Stimulated activated CD4-positive, alpha-beta T cell treated with anti-CD3 and anti-CD28 coated beads, Interleukin-4, amount 100 ng/mL, for 24 hours (primary cell): Measurements from ENCODE around the gene MTX1.
"Not testable (repeated sequence)": the region's sequence is repeated elsewhere in the genome, so short reads cannot be mapped to it uniquely, and the experiment has no call there.

Source experiments
- DNase-seq: peaks from one replicate; pipeline ENCODE4 v3.0.0-alpha.2; 2020

The MTX1 gene

DNA sequence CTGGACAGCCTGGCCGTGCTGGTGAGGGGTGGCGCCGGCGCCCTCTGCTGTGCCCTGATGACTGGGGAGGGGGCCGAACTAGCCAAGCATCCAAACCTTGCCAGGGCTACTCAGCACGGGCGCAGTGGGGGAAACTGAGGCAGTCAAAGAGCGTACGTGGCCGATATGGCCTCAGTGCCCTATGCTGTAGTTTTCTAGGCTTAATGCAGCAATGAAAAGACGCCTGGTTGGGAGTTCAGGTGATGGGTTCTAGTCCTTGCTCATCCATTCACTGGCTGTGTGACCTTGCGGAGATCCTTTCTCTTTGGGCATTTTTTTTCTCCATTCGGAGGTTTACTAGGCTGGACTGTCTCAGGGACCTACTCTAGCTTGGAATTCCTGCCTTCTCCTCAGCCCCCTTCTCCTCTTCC is 822 bp downstream of the MTX1 start:
- DNase-seq: no peak

- no peak for DNase-seq
Measured at GRCh38 chr1:155210314-155211104, 2.0 kb downstream of the MTX1 start.

DNA sequence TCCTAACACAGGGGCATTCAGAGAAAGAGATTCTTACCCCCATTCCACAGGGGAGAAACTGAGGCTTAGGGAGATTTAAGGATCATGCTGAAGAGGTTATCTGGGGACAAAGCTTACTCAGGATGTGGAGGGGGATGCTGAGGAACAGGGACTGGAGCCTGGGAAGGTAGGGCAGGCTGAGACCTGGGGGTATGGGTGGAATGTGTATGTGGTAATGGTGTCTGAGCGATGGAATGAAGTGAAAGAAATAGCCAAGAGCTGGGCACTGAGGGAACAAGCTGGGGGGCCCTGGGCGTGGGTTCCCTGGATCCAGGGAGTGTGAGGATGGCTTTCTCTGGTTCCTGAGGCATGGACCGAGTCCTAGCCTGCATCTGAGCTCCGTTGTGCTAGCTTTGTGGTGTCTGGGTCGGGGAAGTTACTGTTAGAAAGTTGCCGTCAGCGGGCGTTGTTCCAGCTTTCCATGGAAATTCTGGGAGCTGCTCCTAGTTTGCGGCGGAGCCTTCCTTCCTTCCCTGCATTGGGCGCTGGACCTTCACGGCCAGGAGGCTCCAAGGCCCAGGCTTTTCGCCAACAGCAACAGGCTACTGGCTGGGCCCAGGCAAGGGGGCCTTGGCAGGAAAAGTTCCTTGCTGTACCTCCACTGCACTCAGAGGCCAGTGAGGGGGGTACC is 3.0 kb downstream of the MTX1 start:
- DNase-seq: not testable (repeated sequence)

DNA sequence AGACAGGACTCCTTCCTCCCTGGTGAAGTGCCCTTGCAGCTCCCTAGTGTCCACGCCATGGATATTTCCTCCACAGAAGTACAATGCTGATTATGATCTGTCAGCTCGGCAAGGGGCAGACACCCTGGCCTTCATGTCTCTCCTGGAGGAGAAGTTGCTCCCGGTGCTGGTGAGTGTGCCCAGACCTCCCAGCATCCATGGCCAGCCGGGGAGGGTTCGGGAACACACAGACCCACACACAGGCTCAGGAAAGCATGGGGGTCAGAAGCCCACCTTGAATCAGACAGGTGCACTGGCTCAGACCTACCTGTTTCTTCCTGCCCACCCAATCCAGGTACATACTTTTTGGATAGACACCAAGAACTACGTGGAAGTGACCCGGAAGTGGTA is 3.6 kb downstream of the MTX1 start:
- DNase-seq: not testable (repeated sequence)

GRCh38 chr1:155214702-155215101 is 6.2 kb downstream of the MTX1 start:
- DNase-seq: not testable (repeated sequence)

GRCh38 chr1:155218854-155219591 is 10.5 kb downstream of the MTX1 start:
- no peak for DNase-seq

- DNase-seq: no peak
Measured at GRCh38 chr1:155219592-155220031, 11.1 kb downstream of the MTX1 start.

- DNase-seq: not testable (repeated sequence)
Measured at GRCh38 chr1:155220211-155220965, 11.9 kb downstream of the MTX1 start.

DNA sequence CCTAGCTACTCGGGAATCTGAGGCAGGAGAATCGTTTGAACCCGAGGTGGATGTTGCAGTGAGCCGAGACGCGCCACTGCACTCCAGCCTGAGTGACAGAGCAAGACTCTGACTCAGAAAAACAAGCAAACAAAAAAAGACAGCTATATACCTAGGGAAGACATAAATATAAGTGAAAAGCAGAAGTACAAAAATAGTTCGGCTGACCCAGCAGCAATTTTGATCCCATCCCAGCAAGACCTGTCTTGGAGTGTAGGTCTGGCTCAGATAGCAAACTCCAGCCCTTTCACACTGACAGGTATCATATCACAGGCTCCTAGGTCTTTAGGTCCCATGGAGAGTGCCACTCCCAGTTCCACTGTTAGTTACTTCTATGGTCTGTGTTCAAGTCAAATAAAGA is 14.6 kb downstream of the MTX1 start:
- DNase-seq: no peak

- not testable (repeated sequence) for DNase-seq
Measured at GRCh38 chr1:155225404-155225759, 16.9 kb downstream of the MTX1 start.

- DNase-seq: peak; percentile 85
Measured at GRCh38 chr1:155226188-155226909, 17.9 kb downstream of the MTX1 start.

GRCh38 chr1:155226910-155227260 is 18.4 kb downstream of the MTX1 start:
- no peak for DNase-seq

GRCh38 chr1:155227261-155228095 is 19.0 kb downstream of the MTX1 start:
- DNase-seq: peak; percentile 99

GRCh38 chr1:155228096-155228427 is 19.6 kb downstream of the MTX1 start:
- no peak for DNase-seq

GRCh38 chr1:155231302-155231701 is 22.8 kb downstream of the MTX1 start:
- not testable (repeated sequence) for DNase-seq

DNA sequence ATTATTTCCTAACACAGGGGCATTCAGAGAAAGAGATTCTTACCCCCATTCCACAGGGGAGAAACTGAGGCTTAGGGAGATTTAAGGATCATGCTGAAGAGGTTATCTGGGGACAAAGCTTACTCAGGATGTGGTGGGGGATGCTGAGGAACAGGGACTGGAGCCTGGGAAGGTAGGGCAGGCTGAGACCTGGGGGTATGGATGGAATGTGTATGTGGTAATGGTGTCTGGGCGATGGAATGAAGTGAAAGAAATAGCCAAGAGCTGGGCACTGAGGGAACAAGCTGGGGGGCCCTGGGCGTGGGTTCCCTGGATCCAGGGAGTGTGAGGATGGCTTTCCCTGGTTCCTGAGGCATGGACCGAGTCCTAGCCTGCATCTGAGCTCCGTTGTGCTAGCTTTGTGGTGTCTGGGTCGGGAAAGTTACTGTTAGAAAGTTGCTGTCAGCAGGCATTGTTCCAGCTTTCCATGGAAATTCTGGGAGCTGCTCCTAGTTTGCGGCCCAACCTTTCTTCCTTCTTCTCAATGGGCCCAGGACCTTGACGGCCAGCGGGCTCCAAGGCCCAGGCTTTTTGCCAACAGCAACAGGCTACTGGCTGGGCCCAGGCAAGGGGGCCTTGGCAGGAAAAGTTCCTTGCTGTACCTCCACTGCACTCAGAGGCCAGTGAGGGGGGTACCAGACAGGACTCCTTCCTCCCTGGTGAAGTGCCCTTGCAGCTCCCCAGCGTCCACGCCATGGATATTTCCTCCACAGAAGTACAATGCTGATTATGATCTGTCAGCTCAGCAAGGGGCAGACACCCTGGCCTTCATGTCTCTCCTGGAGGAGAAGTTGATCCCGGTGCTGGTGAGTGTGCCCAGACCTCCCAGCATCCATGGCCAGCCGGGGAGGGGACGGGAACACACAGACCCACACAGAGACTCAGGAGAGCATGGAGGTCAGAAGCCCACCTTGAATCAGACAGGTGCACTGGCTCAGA is 23.8 kb downstream of the MTX1 start:
- not testable (repeated sequence) for DNase-seq

DNA sequence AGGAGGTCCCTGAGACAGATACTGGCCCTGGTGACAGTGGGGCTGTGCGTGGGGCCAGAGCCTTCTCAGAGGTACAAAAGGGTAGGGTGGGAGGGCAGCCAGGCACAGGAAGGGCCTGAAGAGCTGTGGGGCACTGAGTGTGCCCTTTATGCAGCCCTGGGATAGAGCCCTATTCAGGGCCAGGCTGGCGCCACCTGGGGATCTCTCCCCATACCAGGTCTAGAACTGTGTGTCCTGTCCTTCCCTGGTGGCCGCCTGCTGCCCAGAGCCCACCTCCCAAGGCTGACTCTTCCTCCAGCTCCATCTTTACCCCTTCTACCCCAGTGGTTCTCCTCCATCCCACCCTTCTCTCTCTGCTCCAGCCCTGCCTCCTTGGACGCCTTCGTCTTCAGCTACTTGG is 25.0 kb downstream of the MTX1 start:
- not testable (repeated sequence) for DNase-seq

GRCh38 chr1:155235375-155235774 is 26.9 kb downstream of the MTX1 start:
- not testable (repeated sequence) for DNase-seq

DNA sequence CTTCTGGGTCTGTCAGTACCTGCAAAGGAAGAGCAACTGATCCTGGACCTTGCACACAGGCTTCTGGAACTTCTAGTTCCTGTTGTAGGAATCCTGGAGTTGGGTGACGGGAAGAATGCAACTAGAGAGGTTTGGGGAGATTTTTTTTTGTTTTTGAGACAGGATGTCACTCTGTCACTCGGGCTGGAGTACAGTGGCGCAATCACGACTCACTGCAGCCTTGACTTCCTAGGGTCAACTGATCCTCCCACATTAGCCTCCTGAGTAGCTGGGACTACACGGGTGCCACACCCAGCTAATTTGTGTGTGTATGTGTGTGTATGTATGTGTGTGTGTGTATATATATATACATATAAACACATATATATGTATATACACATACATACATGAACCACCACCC is 28.0 kb downstream of the MTX1 start:
- DNase-seq: no peak

DNA sequence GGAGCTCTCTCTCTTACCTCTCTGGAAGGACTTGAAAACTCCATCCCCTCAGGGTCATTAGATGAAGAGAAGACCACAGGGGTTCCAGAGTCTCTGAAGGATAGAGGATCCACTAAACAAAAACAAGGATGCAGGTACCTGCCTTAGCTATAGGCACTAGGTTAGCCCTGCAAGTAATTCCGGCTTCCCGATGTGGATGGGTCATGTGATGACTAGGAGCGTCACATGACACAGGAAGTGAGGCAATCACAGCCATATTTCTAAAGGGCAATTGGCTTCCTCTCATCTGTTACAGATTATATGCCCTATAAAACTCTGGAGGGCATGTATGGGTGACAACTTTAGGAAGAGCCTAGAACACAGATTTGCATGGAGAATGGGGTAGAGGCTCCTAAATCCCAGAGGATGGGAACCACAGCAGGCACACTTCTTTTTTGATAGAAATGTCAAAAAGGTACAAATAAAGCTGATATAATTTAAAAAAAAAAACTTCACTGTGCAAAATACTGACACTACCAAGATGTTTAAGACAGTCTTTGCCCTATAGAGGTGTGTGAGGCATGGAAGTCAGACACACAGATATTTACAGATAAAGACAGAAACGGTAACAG is 32.7 kb downstream of the MTX1 start:
- peak; percentile 77 for DNase-seq
